Esophagus muscularis mucosa (tissue), 4 donors: ENCODE measurements around the gene KLF17.

Experiments
- EP300 ChIP-seq: sonication (generic); formaldehyde crosslinking; IDR thresholded peaks from one replicate; pipeline ENCODE4 v1.6.1; 2017; ENCODE audit warnings: antibody characterized with exemption
- POLR2A ChIP-seq: fragments of 450-650 bp; IDR thresholded peaks from one replicate; pipeline ENCODE4 v1.6.1; 2017; ENCODE audit warnings: antibody characterized with exemption, moderate library complexity, mild to moderate bottlenecking, low read depth
- POLR2AphosphoS5 ChIP-seq, 2 donors: sonication (generic); formaldehyde crosslinking; IDR thresholded peaks; one replicate each; pipeline ENCODE4 v1.6.1; 2017; ENCODE audit warnings: antibody characterized with exemption in 2 of 2
- TF ChIP-seq, protein P1 (sequence below), 3 experiments: fragments of 200-600 bp in 2 of 3; fragments of 450-650 bp in 1 of 3; sonication (generic) in 2 of 3; IDR thresholded peaks; one replicate each; pipeline ENCODE4 v1.5.1; 2017 to 2019; ENCODE audit warnings: antibody characterized with exemption in 3 of 3, mild to moderate bottlenecking in 2 of 3, moderate library complexity in 1 of 3

- TF ChIP-seq, protein P1, sequence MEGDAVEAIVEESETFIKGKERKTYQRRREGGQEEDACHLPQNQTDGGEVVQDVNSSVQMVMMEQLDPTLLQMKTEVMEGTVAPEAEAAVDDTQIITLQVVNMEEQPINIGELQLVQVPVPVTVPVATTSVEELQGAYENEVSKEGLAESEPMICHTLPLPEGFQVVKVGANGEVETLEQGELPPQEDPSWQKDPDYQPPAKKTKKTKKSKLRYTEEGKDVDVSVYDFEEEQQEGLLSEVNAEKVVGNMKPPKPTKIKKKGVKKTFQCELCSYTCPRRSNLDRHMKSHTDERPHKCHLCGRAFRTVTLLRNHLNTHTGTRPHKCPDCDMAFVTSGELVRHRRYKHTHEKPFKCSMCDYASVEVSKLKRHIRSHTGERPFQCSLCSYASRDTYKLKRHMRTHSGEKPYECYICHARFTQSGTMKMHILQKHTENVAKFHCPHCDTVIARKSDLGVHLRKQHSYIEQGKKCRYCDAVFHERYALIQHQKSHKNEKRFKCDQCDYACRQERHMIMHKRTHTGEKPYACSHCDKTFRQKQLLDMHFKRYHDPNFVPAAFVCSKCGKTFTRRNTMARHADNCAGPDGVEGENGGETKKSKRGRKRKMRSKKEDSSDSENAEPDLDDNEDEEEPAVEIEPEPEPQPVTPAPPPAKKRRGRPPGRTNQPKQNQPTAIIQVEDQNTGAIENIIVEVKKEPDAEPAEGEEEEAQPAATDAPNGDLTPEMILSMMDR (IDR thresholded peaks at IDR 0.05): no peak
- no peak for TF ChIP-seq POLR2A
- TF ChIP-seq POLR2AphosphoS5 (IDR thresholded peaks at IDR 0.05): no peak
- TF ChIP-seq EP300: no peak
These were observed 24.6 kb upstream of the KLF17 start for GRCh38 chr1:44094047-44094446.
